A204.1 (cell line): Measurements from ENCODE around the gene LRP5.

Source experiments
- FAIRE-seq: peaks from 2 replicates; lab custom pipeline; 2012; peaks lifted over from hg19 to GRCh38; lab: Jason Lieb, UNC

The LRP5 gene

GRCh38 chr11:68309621-68310185 lies 2.7 kb upstream of the LRP5 start:
- no peak for FAIRE-seq

GRCh38 chr11:68311160-68312116 lies 953 bp upstream of the LRP5 start:
- no peak for FAIRE-seq

- FAIRE-seq = no peak
These were observed 586 bp downstream of the LRP5 start for GRCh38 chr11:68312780-68313573.

GRCh38 chr11:68313574-68314202 lies 1.3 kb downstream of the LRP5 start:
- no peak for FAIRE-seq

- no peak for FAIRE-seq
These were observed 2.1 kb downstream of the LRP5 start for GRCh38 chr11:68314203-68315170.

GRCh38 chr11:68315171-68315920 lies 3.0 kb downstream of the LRP5 start:
- no peak for FAIRE-seq

- no peak for FAIRE-seq
These were observed 4.9 kb downstream of the LRP5 start for GRCh38 chr11:68317147-68317785.

GRCh38 chr11:68321293-68322051 lies 9.1 kb downstream of the LRP5 start:
- FAIRE-seq = no peak

- FAIRE-seq = no peak
These were observed 9.7 kb downstream of the LRP5 start for GRCh38 chr11:68322052-68322430.

- no peak for FAIRE-seq
These were observed 11.8 kb downstream of the LRP5 start for GRCh38 chr11:68324241-68324640.

- no peak for FAIRE-seq
These were observed 12.3 kb downstream of the LRP5 start for GRCh38 chr11:68324695-68325094.

GRCh38 chr11:68325183-68325906 lies 13.0 kb downstream of the LRP5 start:
- no peak for FAIRE-seq

GRCh38 chr11:68325907-68326220 lies 13.5 kb downstream of the LRP5 start:
- no peak for FAIRE-seq

GRCh38 chr11:68326334-68327215 lies 14.2 kb downstream of the LRP5 start:
- FAIRE-seq = no peak

- FAIRE-seq = no peak
These were observed 15.4 kb downstream of the LRP5 start for GRCh38 chr11:68327586-68328370.

- peak; percentile 41 for FAIRE-seq
These were observed 16.1 kb downstream of the LRP5 start for GRCh38 chr11:68328374-68329091.
